Measurements from ENCODE around the gene SARDH.
A peak's percentile ranks its signal among the peaks of the same experiment; 100 is the strongest.

The SARDH gene

GRCh38 chr9:133710661-133711427 is 27.3 kb downstream of the SARDH start:
- TF ChIP-seq, protein P1, sequence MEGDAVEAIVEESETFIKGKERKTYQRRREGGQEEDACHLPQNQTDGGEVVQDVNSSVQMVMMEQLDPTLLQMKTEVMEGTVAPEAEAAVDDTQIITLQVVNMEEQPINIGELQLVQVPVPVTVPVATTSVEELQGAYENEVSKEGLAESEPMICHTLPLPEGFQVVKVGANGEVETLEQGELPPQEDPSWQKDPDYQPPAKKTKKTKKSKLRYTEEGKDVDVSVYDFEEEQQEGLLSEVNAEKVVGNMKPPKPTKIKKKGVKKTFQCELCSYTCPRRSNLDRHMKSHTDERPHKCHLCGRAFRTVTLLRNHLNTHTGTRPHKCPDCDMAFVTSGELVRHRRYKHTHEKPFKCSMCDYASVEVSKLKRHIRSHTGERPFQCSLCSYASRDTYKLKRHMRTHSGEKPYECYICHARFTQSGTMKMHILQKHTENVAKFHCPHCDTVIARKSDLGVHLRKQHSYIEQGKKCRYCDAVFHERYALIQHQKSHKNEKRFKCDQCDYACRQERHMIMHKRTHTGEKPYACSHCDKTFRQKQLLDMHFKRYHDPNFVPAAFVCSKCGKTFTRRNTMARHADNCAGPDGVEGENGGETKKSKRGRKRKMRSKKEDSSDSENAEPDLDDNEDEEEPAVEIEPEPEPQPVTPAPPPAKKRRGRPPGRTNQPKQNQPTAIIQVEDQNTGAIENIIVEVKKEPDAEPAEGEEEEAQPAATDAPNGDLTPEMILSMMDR (conservative IDR thresholded peaks at IDR 0.05; ENCODE audit: low read length): no peak
- H3K4me3 ChIP-seq (ENCODE audit: low read length): no peak overlapping the region
- DNase-seq (ENCODE audit: low read depth): no peak

- no peak overlapping the region for H3K4me3 ChIP-seq (ENCODE audit: low read length)
- DNase-seq (ENCODE audit: low read depth): no peak
- TF ChIP-seq, protein P1 (conservative IDR thresholded peaks at IDR 0.05; ENCODE audit: low read length): no peak
These were observed 28.2 kb downstream of the SARDH start for GRCh38 chr9:133709691-133710571.

- TF ChIP-seq, protein P1 (conservative IDR thresholded peaks at IDR 0.05; ENCODE audit: low read length): no peak
- H3K4me3 ChIP-seq (ENCODE audit: low read length): no peak overlapping the region
- no peak for DNase-seq (ENCODE audit: low read depth)
These were observed 29.0 kb downstream of the SARDH start for GRCh38 chr9:133709015-133709611.

DNA sequence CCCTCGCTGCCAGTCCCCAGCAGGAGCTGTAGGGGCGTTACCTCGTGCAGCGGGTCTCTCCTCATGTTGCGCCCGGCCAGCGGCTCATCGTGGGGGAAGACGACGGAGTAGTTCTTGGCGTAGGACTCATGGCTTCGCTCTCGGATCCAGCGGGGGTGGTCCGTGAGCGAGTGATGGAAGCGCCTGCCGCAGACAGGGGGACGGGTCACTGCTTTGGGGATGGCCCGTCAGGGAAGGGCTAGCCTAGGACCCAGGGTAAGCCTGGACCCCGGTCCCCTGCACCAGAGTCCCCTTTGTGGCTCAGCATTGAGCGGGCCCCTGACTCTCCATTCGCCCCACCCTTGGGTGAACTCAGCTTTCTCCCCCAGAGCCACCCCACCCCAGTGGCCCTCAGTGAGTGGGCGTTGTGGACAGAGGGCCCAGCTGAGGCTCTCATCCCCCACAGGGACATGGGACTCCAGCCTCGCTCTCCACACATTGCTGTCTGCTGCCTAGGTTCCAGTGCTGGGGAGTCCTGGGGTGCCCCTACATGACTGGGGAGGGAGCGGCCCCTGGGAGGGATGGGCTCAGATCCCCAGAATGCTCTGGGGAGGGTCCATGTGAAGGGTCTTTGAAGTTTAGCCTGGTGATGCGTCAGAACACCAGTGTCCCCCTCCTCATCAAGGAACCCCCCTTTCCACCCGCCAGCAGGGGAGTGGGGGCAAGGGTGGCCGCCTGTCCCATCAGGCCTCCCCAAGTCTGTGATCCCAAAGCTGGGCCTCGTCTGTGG is 29.7 kb downstream of the SARDH start:
- TF ChIP-seq, protein P1 (conservative IDR thresholded peaks at IDR 0.05; ENCODE audit: low read length): no peak
- no peak overlapping the region for H3K4me3 ChIP-seq (ENCODE audit: low read length)
- DNase-seq (ENCODE audit: low read depth): no peak

GRCh38 chr9:133707763-133708245 is 30.3 kb downstream of the SARDH start:
- H3K4me3 ChIP-seq (ENCODE audit: low read length): no peak overlapping the region
- no peak for DNase-seq (ENCODE audit: low read depth)
- TF ChIP-seq, protein P1 (conservative IDR thresholded peaks at IDR 0.05; ENCODE audit: low read length): no peak

- TF ChIP-seq, protein P1 (conservative IDR thresholded peaks at IDR 0.05; ENCODE audit: low read length): no peak
- peak; percentile 33 for DNase-seq (ENCODE audit: low read depth)
- no peak overlapping the region for H3K4me3 ChIP-seq (ENCODE audit: low read length)
These were observed 30.9 kb downstream of the SARDH start for GRCh38 chr9:133707065-133707762.
